Adrenal gland (tissue), 12 donors: ENCODE results near the gene EBF3. TPM values are rescaled to one million over a fixed set of nuclear protein-coding genes. Genes with fewer than 3 reads are reported as not detected.

Experiments
- DNase-seq, 7 donors: peaks; one replicate each; pipeline ENCODE4 v3.0.0-alpha.2; 2019 to 2020
- H3K27ac ChIP-seq, 5 donors: fragments of 200-600 bp; sonication (generic) in 4 of 5; 1 replicate in 3 of 5; 2 replicates in 2 of 5; pipeline versions ENCODE4 v1.5.1 to v1.8.0; 2016 to 2020; ENCODE audit warnings: mild to moderate bottlenecking in 1 of 5
- H3K27me3 ChIP-seq: fragments of 200-600 bp; 2 replicates; pipeline ENCODE4 v1.8.0; 2021
- H3K36me3 ChIP-seq, 2 donors: fragments of 200-600 bp; replicated peaks in 1 of 2; 1 replicate in 1 of 2; 2 replicates in 1 of 2; pipeline versions ENCODE4 v1.5.1 to v1.8.0; 2018 to 2022
- H3K4me1 ChIP-seq, 2 donors: fragments of 200-600 bp; replicated peaks in 1 of 2; 1 replicate in 1 of 2; 2 replicates in 1 of 2; pipeline versions ENCODE4 v1.5.1 to v1.8.0; 2018 to 2021
- H3K4me3 ChIP-seq, 4 donors: fragments of 200-600 bp; sonication (generic) in 3 of 4; one replicate each; pipeline ENCODE4 v1.5.1; 2016 to 2018
- H3K9me3 ChIP-seq, 3 donors: fragments of 200-600 bp; sonication (generic) in 1 of 3; replicated peaks in 1 of 3; 1 replicate in 2 of 3; 2 replicates in 1 of 3; pipeline versions ENCODE4 v1.5.1 to v1.8.0; 2016 to 2021
- POLR2A ChIP-seq, 2 donors: fragments of 450-650 bp; IDR thresholded peaks; one replicate each; pipeline ENCODE4 v1.6.1; 2017; ENCODE audit warnings: antibody characterized with exemption in 2 of 2, mild to moderate bottlenecking in 2 of 2, moderate library complexity in 1 of 2
- WGBS, 4 donors: extraction: QIAGEN DNeasy Blood & Tissue Kit in 2 of 4; methylation state at CpG; one replicate each; pipeline versions ENCODE4 v1.1.5 to v1.1.7; 2013 to 2017; 5-methylcytosine and 5-hydroxymethylcytosine counted together
- intact Hi-C, 2 donors: fragments of 100-400 bp; cut with DNase I; formaldehyde crosslinking; loops; one replicate each; pipeline versions ENCODE4 v1.14.1 to v1.15.0; 2022 to 2023
- polyA plus RNA-seq, 3 donors: library from polyadenylated mRNA; stranded (reverse); fragments of 200-250 nt in 2 of 3; fragments of 350-450 nt in 1 of 3; fragmentation: Illumina TruSeq in 1 of 3; extraction: RNeasy Lipid Tissue Mini Kit (QIAGEN cat#74804) in 1 of 3; gene quantifications; one replicate each; pipeline ENCODE4 v1.2.3, GENCODE V29; 2013 to 2014
- total RNA-seq, 9 donors: library from RNA; depleted of rRNA in 4 of 9; stranded (reverse); fragments of >200 nt in 4 of 9; fragments of 120-200 nt in 1 of 9; fragmentation: NEBNext Ultra II Directional in 1 of 9; extraction: Animal tissue kit (Norgen Biotek cat#: 25700) in 1 of 9; gene quantifications; one replicate each; pipeline versions ENCODE4 v1.1.0 to v1.2.4, GENCODE V29; 2013 to 2023
- TF ChIP-seq, protein P1 (sequence below), 6 experiments: fragments of 450-650 bp in 4 of 6; fragments of 200-600 bp in 2 of 6; sonication (generic) in 1 of 6; IDR thresholded peaks; 1 replicate in 5 of 6; 2 replicates in 1 of 6; pipeline versions ENCODE4 v1.5.1 to v1.8.0; 2016 to 2021; ENCODE audit warnings: antibody characterized with exemption in 6 of 6, mild to moderate bottlenecking in 2 of 6, moderate library complexity in 1 of 6
- donor health status: healthy with polysubstance abuse.
- donor health status: Bipolar disorder and iron deficiency.
- donor health status: DM: yes; HTN: yes; CAD: no.
- donor health status: DM: no; HTN: no; CAD: no.
- donor health status: DM: no; HTN: no; CAD: no.
- donor health status: DM: yes; HTN: yes; CAD: no.

Gene EBF3
- total and polyA plus RNA-seq, 12 donors: 0.12 to 2.2 (median 0.53) TPM; not detected in 1

DNA sequence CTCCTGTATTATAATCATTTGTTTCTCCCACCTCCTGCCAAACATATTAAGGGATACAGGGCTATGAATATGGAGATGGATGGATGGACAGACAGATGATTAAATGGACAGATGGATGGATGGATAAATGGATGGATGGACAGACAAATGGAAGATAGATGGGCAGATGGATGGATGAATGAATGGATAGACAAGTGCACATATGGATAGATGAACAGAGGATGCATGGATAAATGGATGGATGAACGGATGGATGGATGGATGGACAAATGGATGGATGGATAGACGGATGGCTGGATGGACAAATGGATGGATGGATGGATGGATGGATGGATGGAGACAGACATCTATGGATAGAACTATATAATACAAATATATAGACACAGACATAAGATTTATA is 59.8 kb downstream of the EBF3 start:
- no peak overlapping the region for H3K4me3 ChIP-seq
- H3K4me1 ChIP-seq: no peaks in the 10 kb centered on the region
- H3K27me3 ChIP-seq: peaks cover 14% of the 10 kb centered on the region
- H3K36me3 ChIP-seq: no peaks in the 10 kb centered on the region
- no peak for TF ChIP-seq POLR2A (IDR thresholded peaks at IDR 0.05)
- TF ChIP-seq, protein P1, sequence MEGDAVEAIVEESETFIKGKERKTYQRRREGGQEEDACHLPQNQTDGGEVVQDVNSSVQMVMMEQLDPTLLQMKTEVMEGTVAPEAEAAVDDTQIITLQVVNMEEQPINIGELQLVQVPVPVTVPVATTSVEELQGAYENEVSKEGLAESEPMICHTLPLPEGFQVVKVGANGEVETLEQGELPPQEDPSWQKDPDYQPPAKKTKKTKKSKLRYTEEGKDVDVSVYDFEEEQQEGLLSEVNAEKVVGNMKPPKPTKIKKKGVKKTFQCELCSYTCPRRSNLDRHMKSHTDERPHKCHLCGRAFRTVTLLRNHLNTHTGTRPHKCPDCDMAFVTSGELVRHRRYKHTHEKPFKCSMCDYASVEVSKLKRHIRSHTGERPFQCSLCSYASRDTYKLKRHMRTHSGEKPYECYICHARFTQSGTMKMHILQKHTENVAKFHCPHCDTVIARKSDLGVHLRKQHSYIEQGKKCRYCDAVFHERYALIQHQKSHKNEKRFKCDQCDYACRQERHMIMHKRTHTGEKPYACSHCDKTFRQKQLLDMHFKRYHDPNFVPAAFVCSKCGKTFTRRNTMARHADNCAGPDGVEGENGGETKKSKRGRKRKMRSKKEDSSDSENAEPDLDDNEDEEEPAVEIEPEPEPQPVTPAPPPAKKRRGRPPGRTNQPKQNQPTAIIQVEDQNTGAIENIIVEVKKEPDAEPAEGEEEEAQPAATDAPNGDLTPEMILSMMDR (IDR thresholded peaks at IDR 0.05): no peak
- DNase-seq: no peak
- no peak overlapping the region for H3K27ac ChIP-seq
- 70 to 87% (median 75%) methylated on average over 2 of the region's 2 CpGs for WGBS, 4 donors
- intact Hi-C loops: no loop called here
- no peaks in the 10 kb centered on the region for H3K9me3 ChIP-seq

DNA sequence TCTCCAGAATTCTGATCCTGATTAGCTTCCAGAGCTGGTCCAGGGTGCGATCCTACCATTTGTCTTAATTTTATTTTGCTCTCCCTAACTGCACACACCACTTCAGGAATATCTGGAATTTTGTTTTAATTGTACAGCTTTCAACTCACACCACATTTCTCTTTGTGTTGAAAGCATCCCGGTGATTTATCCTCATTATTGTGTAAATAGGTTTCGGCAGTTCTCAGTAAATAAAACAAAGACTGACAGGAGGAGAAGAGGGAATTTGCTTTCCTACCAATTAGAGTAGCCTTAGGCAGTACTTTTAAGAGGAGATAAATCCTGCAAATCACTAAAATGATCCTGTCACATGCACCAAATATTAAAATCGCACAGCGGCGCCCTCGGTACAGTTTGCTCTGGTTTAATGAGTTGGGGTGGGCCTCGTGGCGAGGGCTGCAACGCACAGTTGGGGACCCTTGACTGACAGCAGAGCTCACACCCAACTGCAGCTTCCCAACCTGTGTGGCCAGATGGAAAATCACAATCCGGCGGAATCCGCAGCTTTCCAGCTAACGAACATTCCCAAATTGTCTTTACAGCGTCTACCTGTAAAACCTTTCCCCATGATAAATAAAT is 62.6 kb downstream of the EBF3 start:
- no peak for DNase-seq
- 53 to 58% (median 56%) methylated on average over 15 of the region's 15 CpGs for WGBS, 4 donors
- intact Hi-C loops: no loop called here

DNA sequence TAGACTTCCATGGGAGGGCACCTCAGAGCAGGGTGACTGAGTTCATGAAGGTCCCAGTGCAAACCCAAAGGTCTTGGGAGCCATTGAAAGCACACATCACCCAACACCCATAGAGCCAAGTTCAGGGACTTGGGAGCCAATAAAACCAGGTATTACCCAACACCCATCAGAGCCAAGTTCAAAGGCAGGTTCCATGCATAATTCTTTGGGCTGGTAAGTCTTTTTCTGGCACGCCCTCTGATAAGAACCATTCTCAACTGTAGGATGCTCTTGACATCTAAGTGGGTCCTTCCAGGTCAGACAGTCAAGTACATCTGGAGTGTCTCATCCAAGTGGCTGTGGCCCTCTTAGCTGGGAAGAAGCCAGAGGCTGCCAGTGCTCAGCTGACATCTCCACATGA is 63.2 kb downstream of the EBF3 start:
- H3K27ac ChIP-seq: no peak overlapping the region
- 80 to 89% (median 88%) methylated on average over 1 of the region's 1 CpG for WGBS, 4 donors
- DNase-seq: no peak
- H3K36me3 ChIP-seq: no peaks in the 10 kb centered on the region
- H3K4me3 ChIP-seq: no peak overlapping the region
- intact Hi-C loops: no loop called here
- H3K4me1 ChIP-seq: no peaks in the 10 kb centered on the region
- TF ChIP-seq POLR2A (IDR thresholded peaks at IDR 0.05): no peak
- TF ChIP-seq, protein P1 (IDR thresholded peaks at IDR 0.05): no peak
- H3K27me3 ChIP-seq: peaks cover 45% of the 10 kb centered on the region
- H3K9me3 ChIP-seq: no peaks in the 10 kb centered on the region

More for the DNA sequence above, 62.6 kb downstream of the EBF3 start:
- H3K27me3 ChIP-seq: peaks cover 40% of the 10 kb centered on the region
- H3K27ac ChIP-seq: no peak overlapping the region
- H3K9me3 ChIP-seq: no peaks in the 10 kb centered on the region
- H3K4me3 ChIP-seq: no peak overlapping the region
- H3K4me1 ChIP-seq: no peaks in the 10 kb centered on the region
- H3K36me3 ChIP-seq: no peaks in the 10 kb centered on the region
- TF ChIP-seq, protein P1 (IDR thresholded peaks at IDR 0.05): no peak
- TF ChIP-seq POLR2A (IDR thresholded peaks at IDR 0.05): no peak

DNA sequence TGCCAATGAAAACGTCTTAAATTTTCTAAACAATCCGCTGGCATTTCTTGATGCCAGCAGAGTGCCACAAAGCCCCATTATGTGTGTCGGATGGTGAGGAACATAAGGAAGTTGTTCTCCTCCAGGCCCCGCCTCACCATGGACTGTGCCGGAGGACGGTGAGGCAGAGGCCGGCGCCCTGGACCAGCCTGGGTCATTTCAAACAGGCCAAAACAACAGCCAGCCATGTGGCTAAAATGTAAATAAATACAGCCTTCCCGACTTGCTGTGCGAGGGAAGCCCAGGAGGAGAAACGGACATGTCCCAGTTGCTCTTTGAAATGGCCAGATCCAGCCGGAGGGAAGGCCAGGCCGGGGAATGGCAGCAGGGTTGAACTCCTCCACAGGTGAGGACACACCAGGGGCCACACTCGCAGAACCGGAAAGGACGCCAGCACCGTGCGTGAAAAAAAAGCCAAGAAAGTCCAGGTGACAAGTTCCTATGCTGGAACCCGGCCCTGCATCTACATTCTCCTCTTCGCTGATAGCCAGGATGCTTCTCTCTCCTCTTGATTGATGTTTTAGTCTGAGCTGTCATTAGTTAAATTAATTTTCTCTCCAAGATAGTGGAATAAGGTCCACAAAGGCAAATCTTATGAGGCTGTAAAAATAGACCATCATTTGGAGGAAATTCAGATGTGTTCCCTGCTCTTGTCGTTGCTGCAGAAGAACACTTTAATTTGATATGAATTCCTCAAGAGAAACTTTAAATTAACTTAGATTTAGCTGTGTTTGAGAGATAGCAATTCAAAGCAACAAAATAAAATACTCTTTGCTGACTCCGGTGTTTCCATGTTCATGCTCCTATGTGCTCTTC is 64.6 kb downstream of the EBF3 start:
- H3K4me1 ChIP-seq: no peaks in the 10 kb centered on the region
- H3K27ac ChIP-seq: no peak overlapping the region
- H3K36me3 ChIP-seq: no peaks in the 10 kb centered on the region
- H3K9me3 ChIP-seq: no peaks in the 10 kb centered on the region
- H3K27me3 ChIP-seq: peaks cover 52% of the 10 kb centered on the region
- DNase-seq: no peak
- WGBS, 4 donors: 42 to 58% (median 48%) methylated on average over 21 to 22 of the region's 22 CpGs
- TF ChIP-seq, protein P1 (IDR thresholded peaks at IDR 0.05): no peak
- no peak for TF ChIP-seq POLR2A (IDR thresholded peaks at IDR 0.05)
- intact Hi-C loops: no loop called here
- no peak overlapping the region for H3K4me3 ChIP-seq
